NCI-H2029 treated with DMSO at 0.1 percent for 48 hours (cell line): ENCODE measurements around the gene ABCA12.
"Not testable (repeated sequence)": the region's sequence is repeated elsewhere in the genome, so short reads cannot be mapped to it uniquely, and the experiment has no call there.

ENCODE experiments used
- DNase-seq: peaks from one replicate; lab custom pipeline; 2025; lab: John Stamatoyannopoulos, UW

The ABCA12 gene

GRCh38 chr2:215138479-215138878, at the start of gene ABCA12:
Gene ABCA12, minus strand, starts transcription at chr2:215138626. Its CDS starts 418 bp downstream, at chr2:215138208.
- no peak for DNase-seq

- DNase-seq, result no peak
These were observed 49.7 kb upstream of the ABCA12 start for GRCh38 chr2:215188078-215188477.

GRCh38 chr2:215186021-215186420, 47.6 kb upstream of the ABCA12 start:
- DNase-seq, result no peak

- DNase-seq, result no peak
These were observed 39.7 kb upstream of the ABCA12 start for GRCh38 chr2:215178121-215178520.

GRCh38 chr2:215171796-215172195, 33.4 kb upstream of the ABCA12 start:
- DNase-seq, result no peak

- DNase-seq, result peak; percentile 9
These were observed 32.7 kb upstream of the ABCA12 start for GRCh38 chr2:215171151-215171550.

GRCh38 chr2:215166505-215166904, 28.1 kb upstream of the ABCA12 start:
- DNase-seq, result not testable (repeated sequence)

- not testable (repeated sequence) for DNase-seq
These were observed 24.9 kb upstream of the ABCA12 start for GRCh38 chr2:215163319-215163718.

- no peak for DNase-seq
These were observed 22.9 kb upstream of the ABCA12 start for GRCh38 chr2:215161301-215161829.

- no peak for DNase-seq
These were observed 21.7 kb upstream of the ABCA12 start for GRCh38 chr2:215160081-215160480.

- DNase-seq, result no peak
These were observed 18.0 kb upstream of the ABCA12 start for GRCh38 chr2:215156453-215156852.

GRCh38 chr2:215149894-215150293, 11.5 kb upstream of the ABCA12 start:
- DNase-seq, result no peak

- DNase-seq, result no peak
These were observed 11.1 kb upstream of the ABCA12 start for GRCh38 chr2:215149486-215149885.

GRCh38 chr2:215149060-215149459, 10.6 kb upstream of the ABCA12 start:
- DNase-seq, result no peak

- DNase-seq, result no peak
These were observed 7.2 kb upstream of the ABCA12 start for GRCh38 chr2:215145611-215146010.

- DNase-seq, result no peak
These were observed 5.9 kb upstream of the ABCA12 start for GRCh38 chr2:215144106-215144875.

- DNase-seq, result no peak
These were observed 5.0 kb upstream of the ABCA12 start for GRCh38 chr2:215143458-215143857.

- DNase-seq, result no peak
These were observed 3.3 kb upstream of the ABCA12 start for GRCh38 chr2:215141706-215142105.

- no peak for DNase-seq
These were observed 1.8 kb upstream of the ABCA12 start for GRCh38 chr2:215140166-215140707.

GRCh38 chr2:215137741-215138340, 585 bp downstream of the ABCA12 start:
- DNase-seq, result no peak

- DNase-seq, result no peak
These were observed 1.1 kb downstream of the ABCA12 start for GRCh38 chr2:215137329-215137686.

- no peak for DNase-seq
These were observed 1.6 kb downstream of the ABCA12 start for GRCh38 chr2:215136669-215137328.

GRCh38 chr2:215120401-215120800, 18.0 kb downstream of the ABCA12 start:
- DNase-seq, result no peak
